H9 (cell line): ENCODE data around the gene SCFD1. TPM values are rescaled to one million over a fixed set of nuclear protein-coding genes. Genes with fewer than 3 reads are reported as not detected.

ENCODE experiments used
- DNase-seq: peaks from one replicate; pipeline ENCODE4 v3.0.0-alpha.2; 2017
- H2AFZ ChIP-seq: one replicate; pipeline ENCODE4 v1.6.1; 2013; ENCODE audit warnings: mild to moderate bottlenecking, low read length, control low read depth, moderate library complexity
- H2AK5ac ChIP-seq: 2 replicates; pipeline ENCODE4 v1.6.1; 2013; ENCODE audit warnings: low read length, control low read depth, mixed read lengths; ENCODE audit not compliant: insufficient read length
- H2BK120ac ChIP-seq: one replicate; pipeline ENCODE4 v1.6.1; 2013; ENCODE audit warnings: low read depth, mild to moderate bottlenecking, low read length, control low read depth, inconsistent platforms; ENCODE audit not compliant: poor library complexity, severe bottlenecking
- H2BK12ac ChIP-seq: 2 replicates; pipeline ENCODE4 v1.6.1; 2013; ENCODE audit warnings: low read length, control low read depth, mixed read lengths, low read depth; ENCODE audit not compliant: insufficient read length
- H2BK15ac ChIP-seq: 2 replicates; pipeline ENCODE4 v1.6.1; 2013; ENCODE audit warnings: low read depth, low read length, control low read depth
- H2BK20ac ChIP-seq: one replicate; pipeline ENCODE4 v1.6.1; 2013; ENCODE audit warnings: low read depth, mild to moderate bottlenecking, low read length, control low read depth, inconsistent platforms; ENCODE audit not compliant: poor library complexity, severe bottlenecking
- H2BK5ac ChIP-seq: 2 replicates; pipeline ENCODE4 v1.6.1; 2013; ENCODE audit warnings: low read length, control low read depth, mixed read lengths; ENCODE audit not compliant: insufficient read length
- H3K14ac ChIP-seq: 2 replicates; pipeline ENCODE4 v1.6.1; 2013; ENCODE audit warnings: low read length, control low read depth; ENCODE audit not compliant: insufficient read depth
- H3K18ac ChIP-seq: 2 replicates; pipeline ENCODE4 v1.6.1; 2013; ENCODE audit warnings: low read depth, mild to moderate bottlenecking, mixed read lengths, low read length, control low read depth; ENCODE audit not compliant: insufficient read length
- H3K23ac ChIP-seq: 2 replicates; pipeline ENCODE4 v1.6.1; 2013; ENCODE audit warnings: low read length, control low read depth, mixed read lengths, low read depth; ENCODE audit not compliant: insufficient read length
- H3K23me2 ChIP-seq: 2 replicates; pipeline ENCODE4 v1.6.1; 2013; ENCODE audit warnings: low read depth, mild to moderate bottlenecking, mixed read lengths, low read length, control low read depth; ENCODE audit not compliant: insufficient read length, poor library complexity, severe bottlenecking
- H3K27ac ChIP-seq: 2 replicates; pipeline ENCODE4 v1.5.1; 2013; ENCODE audit warnings: low read length, control low read depth, mixed read lengths, low read depth; ENCODE audit not compliant: insufficient read length
- H3K27me3 ChIP-seq: 2 replicates; pipeline ENCODE4 v1.6.1; 2013; ENCODE audit warnings: low read length, control low read depth, inconsistent platforms; ENCODE audit not compliant: insufficient read depth
- H3K4ac ChIP-seq: 2 replicates; pipeline ENCODE4 v1.6.1; 2013; ENCODE audit warnings: low read depth, mild to moderate bottlenecking, control low read depth, inconsistent platforms, low read length, moderate library complexity
- H3K4me1 ChIP-seq: 2 replicates; pipeline ENCODE4 v1.6.1; 2013; ENCODE audit warnings: low read length, control low read depth, inconsistent platforms; ENCODE audit not compliant: insufficient read depth
- H3K4me2 ChIP-seq: 2 replicates; pipeline ENCODE4 v1.6.1; 2013; ENCODE audit warnings: low read length, control low read depth, mixed read lengths; ENCODE audit not compliant: insufficient read length, insufficient read depth
- H3K56ac ChIP-seq: 2 replicates; pipeline ENCODE4 v1.6.1; 2013; ENCODE audit warnings: low read depth, mild to moderate bottlenecking, mixed read lengths, low read length, control low read depth; ENCODE audit not compliant: insufficient read length
- H3K79me1 ChIP-seq: 2 replicates; pipeline ENCODE4 v1.6.1; 2013; ENCODE audit warnings: low read depth, mild to moderate bottlenecking, moderate library complexity, low read length, control low read depth, inconsistent platforms; ENCODE audit not compliant: insufficient read depth, poor library complexity, severe bottlenecking
- H3K79me2 ChIP-seq: 2 replicates; pipeline ENCODE4 v1.6.1; 2013; ENCODE audit warnings: low read length, control low read depth, inconsistent platforms; ENCODE audit not compliant: insufficient read depth
- H3K9ac ChIP-seq: 2 replicates; pipeline ENCODE4 v1.6.1; 2013; ENCODE audit warnings: low read length, control low read depth, mixed read lengths; ENCODE audit not compliant: insufficient read length; ENCODE audit errors: extremely low read depth
- H3K9me3 ChIP-seq: one replicate; pipeline ENCODE4 v1.6.1; 2013; ENCODE audit warnings: low read depth, low read length, inconsistent platforms; ENCODE audit not compliant: control insufficient read depth
- H3T11ph ChIP-seq: one replicate; pipeline ENCODE4 v1.6.1; 2013; ENCODE audit warnings: mild to moderate bottlenecking, low read length, control low read depth, inconsistent platforms
- H4K20me1 ChIP-seq: one replicate; pipeline ENCODE4 v1.6.1; 2013; ENCODE audit not compliant: control insufficient read depth, insufficient read length, insufficient read depth
- H4K5ac ChIP-seq: 2 replicates; pipeline ENCODE4 v1.6.1; 2013; ENCODE audit warnings: low read depth, mild to moderate bottlenecking, mixed read lengths, low read length, control low read depth; ENCODE audit not compliant: insufficient read length
- H4K8ac ChIP-seq: replicated peaks from 2 replicates; pipeline ENCODE4 v1.6.1; 2013; ENCODE audit warnings: low read length, control low read depth, mixed read lengths, low read depth; ENCODE audit not compliant: insufficient read length
- H4K91ac ChIP-seq: 2 replicates; pipeline ENCODE4 v1.6.1; 2013; ENCODE audit warnings: low read depth, mild to moderate bottlenecking, moderate library complexity, mixed read lengths, low read length, control low read depth; ENCODE audit not compliant: insufficient read length
- H3K27ac Mint-ChIP-seq, 3 experiments: 2 replicates in 2 of 3; 3 replicates in 1 of 3; pipeline ENCODE4 v1.8.0; 2020 to 2021; ENCODE audit warnings: mixed read lengths in 3 of 3, mild to moderate bottlenecking in 1 of 3, moderate library complexity in 1 of 3
- H3K27me3 Mint-ChIP-seq: 2 replicates; pipeline ENCODE4 v1.8.0; 2021; ENCODE audit warnings: low read depth, mild to moderate bottlenecking, moderate library complexity, mixed read lengths
- H3K36me3 Mint-ChIP-seq, 3 experiments: 2 replicates in 2 of 3; 3 replicates in 1 of 3; pipeline ENCODE4 v1.8.0; 2020 to 2021; ENCODE audit warnings: low read depth in 3 of 3, mixed read lengths in 3 of 3; ENCODE audit not compliant: insufficient read depth in 1 of 3
- H3K4me1 Mint-ChIP-seq, 2 experiments: 2 replicates each; pipeline ENCODE4 v1.8.0; 2020; ENCODE audit warnings: mixed read lengths in 2 of 2
- H3K4me3 Mint-ChIP-seq, 2 experiments: 2 replicates in 1 of 2; 3 replicates in 1 of 2; pipeline ENCODE4 v1.8.0; 2020 to 2021; ENCODE audit warnings: mild to moderate bottlenecking in 2 of 2, mixed read lengths in 2 of 2, moderate library complexity in 1 of 2
- H3K9me3 Mint-ChIP-seq, 2 experiments: 2 replicates in 1 of 2; 3 replicates in 1 of 2; pipeline ENCODE4 v1.8.0; 2020; ENCODE audit warnings: mild to moderate bottlenecking in 2 of 2, mixed read lengths in 2 of 2, moderate library complexity in 1 of 2
- CTCF ChIP-seq: fragments of 200-600 bp; sonication (generic); conservative IDR thresholded peaks from 3 replicates; pipeline ENCODE4 v1.8.0; 2021; ENCODE audit warnings: antibody characterized with exemption, mild to moderate bottlenecking
- WGBS: extraction: QIAGEN DNeasy Blood & Tissue Kit; methylation state at CpG from one replicate; pipeline ENCODE4 v1.1.7; 2013; ENCODE audit warnings: missing lambda C conversion rate, low lambda C conversion rate, mixed read lengths; ENCODE audit not compliant: insufficient read length; ENCODE audit errors: extremely low coverage; 5-methylcytosine and 5-hydroxymethylcytosine counted together
- total RNA-seq: library from RNA; stranded (reverse); gene quantifications from 2 replicates; pipeline ENCODE4 v1.2.1, GENCODE V29; 2021

SCFD1 gene
- total RNA-seq, 1 experiment from 2014 or later = 85.2 TPM

- WGBS = no CpG with 5 or more reads among the region's 3 CpGs
Measured at GRCh38 chr14:30587141-30587540, 35.0 kb upstream of the SCFD1 start.

More at GRCh38 chr14:30587141-30587540, 35.0 kb upstream of the SCFD1 start:
- no peak overlapping the region for H4K91ac ChIP-seq
- H3K27ac ChIP-seq = no peak overlapping the region
- Mint-ChIP-seq H3K4me3 (no peak overlapping the region), H3K9me3 (peaks cover 19 to 24% of the 10 kb centered on the region in 2 experiments), H3K27me3 (no peaks in the 10 kb centered on the region; the same call in 1 of the 2 replicates), H3K4me1 (no peaks in the 10 kb centered on the region), H3K27ac (no peak overlapping the region), H3K36me3 (peaks cover 43 to 83% (median 70%) of the 10 kb centered on the region in 3 experiments)
- no peak overlapping the region for H2BK15ac ChIP-seq
- no peak overlapping the region for H2AFZ ChIP-seq
- H3K9me3 ChIP-seq = no peaks in the 10 kb centered on the region
- no peaks in the 10 kb centered on the region for H3K23me2 ChIP-seq
- H3K18ac ChIP-seq = no peak overlapping the region
- H2AK5ac ChIP-seq = no peak overlapping the region
- peaks cover 12% of the 10 kb centered on the region; the same call in 1 of the 2 replicates for H3K79me2 ChIP-seq
- H2BK5ac ChIP-seq = no peak overlapping the region
- no peaks in the 10 kb centered on the region for H4K20me1 ChIP-seq
- H4K5ac ChIP-seq = no peak overlapping the region
- no peak for DNase-seq
- H3T11ph ChIP-seq = no peak overlapping the region
- TF ChIP-seq CTCF = no peak
- no peak overlapping the region for H3K14ac ChIP-seq
- no peak overlapping the region for H3K56ac ChIP-seq
- no peak overlapping the region for H2BK20ac ChIP-seq
- H3K9ac ChIP-seq = no peak overlapping the region
- no peak overlapping the region for H3K23ac ChIP-seq
- H2BK12ac ChIP-seq = no peak overlapping the region
- H3K79me1 ChIP-seq = peaks cover 9% of the 10 kb centered on the region
- H3K4ac ChIP-seq = no peak overlapping the region
- H3K27me3 ChIP-seq = no peaks in the 10 kb centered on the region
- H3K4me2 ChIP-seq = no peak overlapping the region
- no peak overlapping the region for H2BK120ac ChIP-seq
- no peaks in the 10 kb centered on the region for H3K4me1 ChIP-seq
- no peak overlapping the region for H4K8ac ChIP-seq
